ENCODE data around the gene TMEM120A. TPM values are rescaled to one million over a fixed set of nuclear protein-coding genes. Genes with fewer than 3 reads are reported as not detected.

TMEM120A gene
- polyA plus RNA-seq, 1 donor (not counting 4 experiments of a cell fraction or from before 2014, with no cell fraction given): 47.0 TPM

GRCh38 chr7:75987026-75987804, 7.2 kb downstream of the TMEM120A start:
- dilution Hi-C loops (cut with MboI; ENCODE audit: extremely low pct_ligation_motif_present, low sequenced_read_pairs): no loop called here
- Histone ChIP-seq H3K79me2 (ENCODE audit: control insufficient read depth, insufficient read depth, low read length) (no peaks in the 10 kb centered on the region), H3K9me3 (ENCODE audit: control insufficient read depth, low read depth, low read length) (no peaks in the 10 kb centered on the region), H3K9me1 (ENCODE audit: control insufficient read depth, extremely low read depth, insufficient read depth, low read length) (no peaks in the 10 kb centered on the region), H3K9ac (ENCODE audit: control insufficient read depth, extremely low read depth, insufficient read depth, low read length) (no peak overlapping the region), H3K4me3 (ENCODE audit: control insufficient read depth in 2 of 3, extremely low read depth in 1 of 3, insufficient read depth in 2 of 3, low read depth in 1 of 3, low read length in 3 of 3) (no peak overlapping the region), H3K27me3 (ENCODE audit: control insufficient read depth, extremely low read depth, insufficient read depth, low read length) (no peaks in the 10 kb centered on the region), H4K20me1 (ENCODE audit: control insufficient read depth, extremely low read depth, insufficient read depth, low read length) (no peaks in the 10 kb centered on the region), H3K4me2 (ENCODE audit: control insufficient read depth, extremely low read depth, insufficient read depth, low read depth, low read length) (no peak overlapping the region), H3K4me1 (ENCODE audit: control insufficient read depth, extremely low read depth, insufficient read depth, low read length) (no peaks in the 10 kb centered on the region), H3K36me3 (ENCODE audit: control insufficient read depth in 2 of 2, extremely low read depth in 1 of 2, insufficient read depth in 2 of 2, low read length in 2 of 2) (peaks cover 5 to 21% of the 10 kb centered on the region in 2 experiments), H2AFZ (ENCODE audit: control insufficient read depth, low read length) (no peak overlapping the region), H3K27ac (ENCODE audit: control insufficient read depth, insufficient read depth, low read length) (no peak overlapping the region)
- FAIRE-seq (no peak), DNase-seq (ENCODE audit: low read depth, low spot score) (no peak)
- TF ChIP-seq EZH2 (IDR thresholded peaks at IDR 0.05; ENCODE audit: low read length): no peak
- TF ChIP-seq CTCF (optimal IDR thresholded peaks at IDR 0.05 in 1 of 3, IDR thresholded peaks at IDR 0.05 in 1 of 3, conservative IDR thresholded peaks at IDR 0.05 in 1 of 3; ENCODE audit: extremely low read depth in 1 of 3, insufficient read depth in 2 of 3, low read length in 3 of 3): no peak

- H3K36me3 ChIP-seq (ENCODE audit: control insufficient read depth in 2 of 2, extremely low read depth in 1 of 2, insufficient read depth in 2 of 2, low read length in 2 of 2): peaks cover 6 to 27% of the 10 kb centered on the region in 2 experiments
- DNase-seq (ENCODE audit: low read depth, low spot score) (no peak), FAIRE-seq (no peak)
- H3K4me2 ChIP-seq (ENCODE audit: control insufficient read depth, extremely low read depth, insufficient read depth, low read depth, low read length): no peak overlapping the region
- dilution Hi-C loops (cut with MboI; ENCODE audit: extremely low pct_ligation_motif_present, low sequenced_read_pairs): no loop called here
- no peaks in the 10 kb centered on the region for H3K79me2 ChIP-seq (ENCODE audit: control insufficient read depth, insufficient read depth, low read length)
- H2AFZ ChIP-seq (ENCODE audit: control insufficient read depth, low read length): no peak overlapping the region
- no peaks in the 10 kb centered on the region for H3K27me3 ChIP-seq (ENCODE audit: control insufficient read depth, extremely low read depth, insufficient read depth, low read length)
- H3K9me3 ChIP-seq (ENCODE audit: control insufficient read depth, low read depth, low read length): no peaks in the 10 kb centered on the region
- H3K9me1 ChIP-seq (ENCODE audit: control insufficient read depth, extremely low read depth, insufficient read depth, low read length): no peaks in the 10 kb centered on the region
- H3K9ac ChIP-seq (ENCODE audit: control insufficient read depth, extremely low read depth, insufficient read depth, low read length): no peak overlapping the region
- H3K4me1 ChIP-seq (ENCODE audit: control insufficient read depth, extremely low read depth, insufficient read depth, low read length): no peaks in the 10 kb centered on the region
- no peaks in the 10 kb centered on the region for H4K20me1 ChIP-seq (ENCODE audit: control insufficient read depth, extremely low read depth, insufficient read depth, low read length)
- no peak overlapping the region for H3K4me3 ChIP-seq (ENCODE audit: control insufficient read depth in 2 of 3, extremely low read depth in 1 of 3, insufficient read depth in 2 of 3, low read depth in 1 of 3, low read length in 3 of 3)
- TF ChIP-seq CTCF (optimal IDR thresholded peaks at IDR 0.05 in 1 of 3, IDR thresholded peaks at IDR 0.05 in 1 of 3, conservative IDR thresholded peaks at IDR 0.05 in 1 of 3; ENCODE audit: extremely low read depth in 1 of 3, insufficient read depth in 2 of 3, low read length in 3 of 3) (no peak), EZH2 (IDR thresholded peaks at IDR 0.05; ENCODE audit: low read length) (no peak)
- no peak overlapping the region for H3K27ac ChIP-seq (ENCODE audit: control insufficient read depth, insufficient read depth, low read length)
These were observed 8.1 kb downstream of the TMEM120A start for GRCh38 chr7:75986147-75986781.

Measured in keratinocyte (primary cell).